Right hindlimb (tissue), 1 donor: ENCODE data around the gene UBXN1.
A peak's percentile ranks its signal among the peaks of the same experiment; 100 is the strongest.

Source experiments
- DNase-seq: peaks from one replicate; pipeline ENCODE4 v3.0.0-alpha.2; 2018

UBXN1 gene

DNA sequence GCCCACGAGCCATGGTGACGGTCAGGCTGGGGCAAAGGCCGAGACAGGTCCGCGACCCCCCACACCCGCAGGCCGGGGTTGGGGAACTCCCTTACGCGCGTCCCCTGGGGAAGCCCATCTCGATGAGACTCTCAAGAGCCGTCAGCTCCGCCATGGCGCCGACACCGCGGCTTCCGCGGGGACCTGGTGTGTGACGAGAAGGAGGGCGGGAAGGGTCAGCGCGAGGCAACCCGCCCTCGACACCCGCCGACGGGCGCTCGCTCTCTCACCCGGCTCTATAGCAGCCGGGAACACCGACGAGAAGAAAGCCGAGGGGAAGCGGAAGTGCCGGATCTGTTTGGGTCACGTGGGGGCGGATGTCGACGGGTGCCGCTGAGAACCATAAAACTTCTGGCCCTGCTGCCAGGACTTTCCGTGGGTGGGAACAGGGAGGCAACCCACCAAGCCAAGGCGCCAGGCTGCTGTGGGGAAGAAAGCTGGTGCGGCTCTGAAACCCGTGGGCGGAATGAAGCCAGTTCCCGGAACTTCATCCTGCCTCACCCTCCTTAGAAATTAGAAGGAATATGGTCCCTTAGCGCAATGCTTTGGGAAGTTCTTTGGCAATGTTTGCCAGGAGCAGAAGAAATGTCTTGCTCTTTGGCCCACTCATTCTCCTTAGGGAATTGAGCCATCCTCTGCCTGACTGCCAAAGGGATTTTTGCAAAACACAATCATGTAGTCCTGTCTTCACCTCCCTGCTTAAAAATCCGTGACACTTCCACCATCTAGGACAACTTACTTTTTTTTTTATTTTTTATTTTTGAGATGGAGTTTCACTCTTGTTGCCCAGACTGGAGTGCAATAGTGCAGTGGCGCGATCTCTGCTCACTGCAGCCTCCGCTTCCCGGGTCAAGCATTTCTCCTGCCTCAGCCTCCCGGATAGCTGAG, at the start of gene UBXN1:
TSS of gene UBXN1 (minus strand) at position 304 of the 927 bp plus-strand sequence. CDS start at position 154, 150 bp downstream.
- DNase-seq, result peak; percentile 96

- peak; percentile 94 for DNase-seq
These were observed 49.5 kb upstream of the UBXN1 start, which contains the start of gene TTC9C for GRCh38 chr11:62728171-62728988. TSS of gene TTC9C (plus strand) at chr11:62728486. CDS start at chr11:62728849, 363 bp downstream.

GRCh38 chr11:62727872-62728170, 48.9 kb upstream of the UBXN1 start:
- peak; percentile 93 for DNase-seq

DNA sequence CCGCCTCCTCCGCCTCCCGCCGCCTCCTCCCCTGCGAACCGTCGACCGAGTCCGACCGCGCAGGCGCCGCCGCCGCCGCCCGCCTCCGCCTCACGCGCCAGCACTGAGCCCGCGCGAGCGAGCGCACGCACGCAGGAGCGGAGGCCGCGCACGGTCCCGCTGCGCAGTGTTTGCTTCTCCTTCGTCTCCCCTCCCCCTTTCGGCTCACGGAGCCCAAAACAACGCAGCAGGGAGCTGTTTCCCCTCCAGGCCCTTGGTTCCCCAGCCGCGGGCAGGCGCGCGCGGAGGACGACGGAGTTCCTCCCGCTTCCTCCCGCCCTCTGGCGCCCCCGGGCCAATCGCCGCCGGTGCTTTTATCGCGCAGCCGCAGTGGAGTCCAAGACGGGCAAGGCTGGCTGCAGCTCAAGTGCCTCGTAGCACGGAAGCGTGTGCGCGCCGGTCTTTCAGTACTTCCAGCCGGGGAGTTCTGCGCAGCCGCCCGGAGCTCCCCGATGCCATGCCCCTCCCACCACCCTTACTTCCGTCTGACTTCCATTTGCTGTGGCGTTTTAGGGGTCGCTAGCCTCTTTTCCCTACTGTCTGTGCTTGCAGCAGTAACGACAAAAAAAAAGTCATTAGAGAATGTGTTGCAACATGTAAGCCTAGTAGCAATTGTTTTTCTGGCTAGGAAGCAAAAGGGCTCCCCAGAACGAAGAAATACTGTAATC, 48.4 kb upstream of the UBXN1 start, which contains the start of gene HNRNPUL2:
TSS of gene HNRNPUL2 (minus strand) at position 293 of the 707 bp plus-strand sequence. CDS start 301 bp downstream, outside the sequence.
- peak; percentile 99 for DNase-seq

DNA sequence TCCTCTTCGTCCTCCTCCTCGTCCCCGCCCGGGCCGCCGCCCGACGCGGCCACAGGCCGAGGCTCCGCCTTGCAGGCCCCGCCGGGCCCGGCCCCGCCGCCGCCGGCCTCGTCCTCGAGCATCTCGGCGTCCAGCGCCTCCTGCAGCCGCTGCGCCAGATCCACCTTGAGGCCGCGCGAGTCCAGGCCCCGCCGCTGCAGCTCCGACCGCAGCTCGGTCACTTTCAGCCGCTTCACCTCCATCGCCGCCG, 48.0 kb upstream of the UBXN1 start:
- no peak for DNase-seq

DNA sequence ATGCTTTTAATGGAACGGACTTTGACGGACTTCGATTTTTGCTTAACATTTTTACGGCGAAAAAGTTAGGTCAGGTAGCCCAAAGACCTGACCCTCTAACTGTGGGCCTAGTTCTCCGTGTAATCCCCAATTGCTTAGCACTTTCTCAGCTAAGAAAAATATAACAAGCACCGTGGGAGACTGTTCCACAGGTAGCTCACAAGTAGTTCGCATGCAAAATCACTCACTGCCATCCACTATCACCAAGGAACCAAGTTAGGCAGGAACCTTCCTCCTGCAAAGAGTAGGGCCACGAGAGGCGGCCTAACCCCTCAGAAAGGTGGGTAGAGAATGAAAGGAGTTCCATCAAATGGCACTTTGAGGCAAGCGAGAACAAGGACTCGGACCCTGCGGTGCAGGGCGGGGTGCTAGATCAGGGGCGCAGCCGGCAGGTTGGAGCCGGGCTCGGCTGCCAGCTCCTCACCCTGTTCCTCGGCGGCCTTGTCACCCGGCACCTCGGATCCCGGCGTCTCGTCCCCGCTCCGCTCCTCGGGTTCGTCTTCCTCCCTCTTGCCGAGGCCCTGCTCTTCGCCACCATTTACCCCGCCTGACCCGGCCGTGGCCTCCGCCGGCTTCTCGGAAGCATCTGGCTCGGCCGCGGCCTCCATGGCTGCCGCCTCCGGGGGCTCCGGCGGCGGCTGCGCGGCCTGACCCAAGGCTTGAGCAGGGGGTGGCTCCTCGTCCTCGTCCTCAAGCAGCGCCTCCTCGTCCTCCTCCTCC, 47.5 kb upstream of the UBXN1 start:
- DNase-seq, result no peak

- no peak for DNase-seq
These were observed 46.8 kb upstream of the UBXN1 start for GRCh38 chr11:62725646-62726045.

DNA sequence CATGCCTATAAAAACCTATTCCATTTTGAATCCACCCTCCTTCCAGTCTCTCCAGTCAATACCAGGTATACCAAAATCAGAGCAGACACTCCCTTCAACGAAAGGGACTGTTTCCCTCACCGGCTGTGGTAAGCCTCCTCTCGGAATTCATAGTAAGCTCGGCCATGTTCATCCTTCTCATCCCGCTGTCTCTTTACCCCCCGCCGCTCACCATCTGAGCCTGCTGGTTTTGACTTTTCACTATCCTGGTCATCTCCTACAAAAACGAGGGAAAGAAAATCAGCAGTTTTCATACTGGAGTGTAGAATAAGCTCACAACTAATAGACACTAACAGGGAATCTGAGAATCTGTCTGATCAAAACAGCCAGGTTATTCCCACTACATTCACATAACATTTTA, 45.3 kb upstream of the UBXN1 start:
- no peak for DNase-seq

GRCh38 chr11:62721994-62722393, 43.1 kb upstream of the UBXN1 start:
- no peak for DNase-seq

DNA sequence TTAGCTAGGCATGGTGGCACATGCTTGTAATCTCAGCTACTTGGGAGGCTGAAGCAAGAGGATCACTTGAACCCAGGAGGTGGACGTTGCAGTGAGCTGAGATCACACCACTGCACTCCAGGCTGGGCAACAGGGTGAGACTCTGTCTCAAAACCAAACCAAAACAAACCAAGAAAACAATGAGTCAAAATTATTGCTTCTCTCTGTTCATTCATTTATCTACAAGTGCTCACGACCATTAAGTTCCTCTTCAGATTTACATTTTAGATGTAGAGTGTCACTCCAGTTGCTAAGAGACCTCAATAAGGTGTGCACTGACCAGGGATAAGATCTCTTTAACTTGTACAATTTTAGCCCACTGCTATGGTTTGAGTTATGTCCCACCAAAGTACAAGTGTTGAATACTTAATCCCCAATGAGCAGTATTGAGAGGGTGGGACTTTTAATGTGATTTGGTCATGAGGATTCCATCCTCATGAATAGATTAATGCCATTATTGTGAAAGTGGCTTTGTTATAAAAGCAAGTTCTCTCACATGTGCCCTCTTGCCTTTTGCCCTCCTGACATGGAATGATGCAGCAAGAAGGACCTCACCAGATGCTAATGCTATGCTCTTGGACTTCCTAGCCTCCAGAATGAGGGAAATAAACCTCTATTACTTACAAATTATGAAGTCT, 40.6 kb upstream of the UBXN1 start:
- no peak for DNase-seq

- DNase-seq, result no peak
These were observed 37.9 kb upstream of the UBXN1 start for GRCh38 chr11:62716816-62717215.

GRCh38 chr11:62716206-62716605, 37.3 kb upstream of the UBXN1 start:
- DNase-seq, result no peak

- no peak for DNase-seq
These were observed 36.6 kb upstream of the UBXN1 start for GRCh38 chr11:62715150-62716130.

DNA sequence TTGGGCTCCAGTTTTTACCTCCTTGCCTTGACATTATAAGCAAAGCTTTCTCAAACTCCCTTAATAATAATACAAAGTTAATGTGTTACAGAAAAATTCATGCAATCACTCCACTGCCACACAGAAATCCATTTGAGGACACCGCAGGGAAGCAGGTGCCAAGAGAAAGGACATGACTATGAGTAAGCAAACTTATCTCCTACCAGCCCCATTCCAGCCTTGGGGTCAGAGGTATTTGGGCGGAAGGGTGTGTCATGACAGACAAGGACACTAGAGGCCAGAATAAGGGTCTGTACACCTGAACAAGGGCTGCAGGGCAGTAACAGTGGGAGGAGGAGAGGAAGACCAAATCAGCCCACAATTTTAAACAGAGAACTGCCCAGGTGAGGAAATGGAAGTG, 34.5 kb upstream of the UBXN1 start:
- DNase-seq, result no peak

- DNase-seq, result no peak
These were observed 34.0 kb upstream of the UBXN1 start for GRCh38 chr11:62712861-62713260.

DNA sequence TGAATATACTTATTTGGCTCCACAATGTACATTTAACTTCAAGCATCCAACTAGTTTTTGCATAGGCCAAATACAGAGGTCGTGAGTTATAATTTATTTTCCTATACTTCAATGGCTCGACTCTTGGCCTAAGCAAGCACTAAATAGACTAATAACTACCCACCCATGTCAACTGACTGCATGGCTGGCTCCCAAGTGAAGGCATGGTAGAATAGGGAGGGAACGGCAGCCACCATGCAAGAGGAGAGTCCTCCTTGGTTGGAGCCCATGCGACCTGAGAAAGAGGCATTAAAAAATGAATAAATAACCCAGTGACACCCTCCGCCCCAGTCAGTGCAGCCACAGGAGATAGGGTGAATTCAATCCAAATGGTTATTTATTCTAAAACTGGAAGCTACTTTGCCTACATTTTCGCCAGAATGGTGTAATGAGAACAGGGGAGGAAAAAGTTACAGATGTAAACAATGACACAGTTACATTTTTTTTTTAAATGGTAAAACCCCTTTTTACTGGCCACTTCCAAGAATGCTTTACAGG, 33.5 kb upstream of the UBXN1 start:
- no peak for DNase-seq

DNA sequence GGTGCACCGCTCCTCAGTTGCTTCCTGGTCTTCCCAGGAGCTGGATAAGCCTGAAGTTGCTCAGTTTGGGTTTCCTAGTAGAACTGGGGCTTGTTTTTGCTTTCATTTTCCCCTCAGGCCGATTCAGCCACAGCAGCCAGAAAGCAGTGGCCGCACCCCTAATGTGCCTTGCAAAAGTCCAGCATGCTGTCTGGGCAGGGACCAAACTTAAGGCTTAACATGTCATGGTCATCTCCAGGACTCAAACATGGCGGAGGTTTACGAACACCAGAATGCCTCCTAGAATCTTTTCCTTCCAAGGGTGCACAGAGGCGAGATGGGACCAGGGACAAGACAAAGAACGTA, 31.1 kb upstream of the UBXN1 start:
- DNase-seq, result no peak

DNA sequence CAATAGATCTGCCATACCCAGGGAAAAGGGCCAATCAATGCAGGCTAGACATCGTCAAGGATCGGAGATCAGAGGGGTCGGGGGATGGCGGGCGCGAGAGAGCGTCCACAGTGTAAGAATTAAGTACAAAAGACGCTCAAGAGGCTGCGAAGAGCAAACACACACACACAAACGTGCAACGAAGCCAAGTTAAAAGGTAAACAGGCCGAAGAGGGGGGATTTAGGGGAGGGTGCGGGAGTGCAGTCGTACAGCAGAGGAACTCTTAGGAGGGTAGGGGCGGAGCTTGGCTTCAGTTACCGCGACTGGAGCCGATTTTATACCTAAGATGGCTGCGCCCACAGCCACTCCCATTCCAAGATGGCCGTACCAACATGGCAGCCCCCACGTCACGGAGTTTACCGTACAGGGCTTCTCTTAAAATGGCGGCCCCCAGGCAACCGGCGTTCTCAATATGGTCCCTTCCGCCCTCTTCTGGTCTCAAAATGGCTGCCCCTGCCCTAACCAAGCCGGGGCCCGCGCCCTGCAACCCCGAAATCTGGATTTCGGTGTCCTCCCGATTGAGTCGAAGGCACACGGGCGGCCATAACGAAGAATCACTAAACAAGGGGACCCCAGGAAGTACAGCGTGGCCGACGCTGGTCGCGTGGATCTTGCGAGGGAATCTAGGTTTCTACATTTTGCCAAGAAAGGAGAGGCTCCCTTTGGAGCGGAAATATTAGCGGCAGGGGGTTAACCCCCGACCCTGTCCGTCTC, 30.6 kb upstream of the UBXN1 start:
- DNase-seq, result peak; percentile 98

GRCh38 chr11:62708793-62709192, 29.9 kb upstream of the UBXN1 start:
- DNase-seq, result peak; percentile 53

GRCh38 chr11:62708392-62708791, 29.5 kb upstream of the UBXN1 start:
- DNase-seq, result no peak
